HUES48 (cell line): ENCODE results near the gene LHPP.

Source experiments
- H3K27ac ChIP-seq: one replicate; pipeline ENCODE4 v1.7.0; 2013; ENCODE audit warnings: low read depth, low read length, inconsistent platforms
- H3K27me3 ChIP-seq: 2 replicates; pipeline ENCODE4 v1.6.1; 2013; ENCODE audit warnings: mild to moderate bottlenecking, low read length; ENCODE audit not compliant: control insufficient read depth, insufficient read depth
- H3K36me3 ChIP-seq: 2 replicates; pipeline ENCODE4 v1.6.1; 2013; ENCODE audit warnings: low read length; ENCODE audit not compliant: control insufficient read depth, insufficient read depth
- H3K4me1 ChIP-seq: 2 replicates; pipeline ENCODE4 v1.6.1; 2013; ENCODE audit warnings: mild to moderate bottlenecking, low read length; ENCODE audit not compliant: control insufficient read depth, insufficient read depth
- H3K4me3 ChIP-seq: 2 replicates; pipeline ENCODE4 v1.5.1; 2013; ENCODE audit warnings: mild to moderate bottlenecking, low read depth, low read length
- H3K9ac ChIP-seq: 2 replicates; pipeline ENCODE4 v1.6.1; 2013; ENCODE audit warnings: mild to moderate bottlenecking, low read depth, low read length, moderate library complexity
- H3K9me3 ChIP-seq: 2 replicates; pipeline ENCODE4 v1.6.1; 2013; ENCODE audit warnings: low read length; ENCODE audit not compliant: control insufficient read depth, insufficient read depth

The LHPP gene

DNA sequence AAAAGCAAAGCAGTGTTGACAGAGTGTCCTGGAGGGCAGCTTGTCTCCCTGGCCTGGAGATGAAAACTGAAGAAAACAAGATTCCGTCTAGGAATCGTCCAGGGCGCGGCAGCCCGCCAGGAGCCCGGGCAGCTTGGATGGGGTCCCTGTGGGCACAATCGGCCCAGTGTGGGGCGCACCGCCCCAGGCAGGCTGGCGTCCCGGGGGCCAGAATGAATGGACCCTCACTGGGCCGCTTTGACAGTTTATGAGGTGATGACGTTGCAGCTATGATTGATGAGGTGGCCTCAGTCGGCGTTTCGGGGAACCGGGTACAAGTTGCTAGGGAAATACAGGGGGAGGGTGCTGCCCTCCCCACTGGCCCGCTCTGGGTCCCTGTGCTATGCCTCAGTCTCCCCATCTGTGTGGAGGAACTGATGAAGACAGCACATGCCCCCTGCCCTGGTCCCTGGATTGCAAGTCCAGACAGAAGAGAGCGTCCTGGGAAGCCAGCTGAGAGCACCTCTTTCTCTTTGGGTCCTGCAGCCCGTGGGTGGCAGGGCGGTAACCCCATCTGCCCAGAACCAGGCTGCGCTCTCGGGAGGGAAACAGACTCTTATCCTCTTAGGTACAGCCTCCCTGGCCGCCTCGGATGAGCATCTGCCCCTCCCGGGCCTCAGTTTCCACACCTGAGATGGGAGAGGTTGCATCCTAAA is 131.3 kb downstream of the LHPP start:
- H3K27ac ChIP-seq: no peak overlapping the region
- no peaks in the 10 kb centered on the region for H3K36me3 ChIP-seq
- no peaks in the 10 kb centered on the region for H3K4me1 ChIP-seq
- no peaks in the 10 kb centered on the region for H3K27me3 ChIP-seq
- no peak overlapping the region for H3K4me3 ChIP-seq
- no peak overlapping the region for H3K9ac ChIP-seq
- no peaks in the 10 kb centered on the region for H3K9me3 ChIP-seq

DNA sequence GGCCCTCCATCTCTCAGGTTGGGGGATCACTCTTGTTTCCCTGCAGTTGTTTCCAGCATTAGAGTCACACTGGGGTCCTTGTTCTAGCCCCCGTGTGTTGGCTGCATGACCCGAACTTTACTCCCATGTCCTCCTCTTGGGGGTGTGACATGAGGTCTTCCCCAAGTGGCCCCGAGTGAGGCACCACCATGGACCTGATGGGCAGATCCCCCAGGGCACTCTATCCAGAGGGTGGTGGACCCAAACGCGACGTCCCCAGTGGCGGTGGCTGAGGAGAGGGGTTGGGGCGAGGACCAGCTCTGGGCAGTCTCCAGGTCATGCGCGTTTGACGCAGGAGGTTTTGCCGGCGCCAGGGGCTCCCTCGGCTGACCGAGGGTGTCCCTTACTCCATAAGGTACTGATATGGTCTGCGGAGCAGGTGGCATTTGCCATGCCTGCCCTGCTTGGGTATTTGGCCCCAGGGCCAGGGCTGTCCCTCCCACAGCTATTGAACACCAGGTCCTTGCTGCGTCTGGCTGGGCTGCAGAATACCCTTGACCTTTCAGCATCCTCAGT is 131.9 kb downstream of the LHPP start:
- Histone ChIP-seq H3K27ac (no peak overlapping the region), H3K4me1 (no peaks in the 10 kb centered on the region), H3K4me3 (no peak overlapping the region), H3K27me3 (no peaks in the 10 kb centered on the region), H3K9me3 (no peaks in the 10 kb centered on the region), H3K9ac (no peak overlapping the region), H3K36me3 (no peaks in the 10 kb centered on the region)

DNA sequence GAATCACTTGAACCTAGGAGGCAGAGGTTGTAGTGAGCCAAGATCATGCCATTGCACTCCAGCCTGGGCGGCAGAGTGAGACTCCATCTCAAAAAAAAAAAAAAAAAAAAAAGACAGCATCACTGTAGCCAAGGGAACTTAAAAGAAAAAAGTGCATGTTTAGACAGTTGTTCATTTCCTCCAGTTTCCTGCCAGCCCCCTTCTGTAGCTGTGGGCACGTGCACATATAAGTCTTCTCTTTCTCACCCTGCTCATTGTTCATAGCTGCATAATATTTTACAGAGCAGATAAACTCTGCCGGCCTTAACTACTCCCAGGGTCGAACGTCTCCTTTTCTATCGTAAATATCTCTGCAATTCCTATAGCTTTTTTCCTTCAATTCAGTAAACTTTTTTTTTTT is 132.6 kb downstream of the LHPP start:
- no peaks in the 10 kb centered on the region for H3K27me3 ChIP-seq
- no peaks in the 10 kb centered on the region for H3K36me3 ChIP-seq
- no peaks in the 10 kb centered on the region for H3K4me1 ChIP-seq
- no peak overlapping the region for H3K4me3 ChIP-seq
- no peaks in the 10 kb centered on the region for H3K9me3 ChIP-seq
- no peak overlapping the region for H3K27ac ChIP-seq
- H3K9ac ChIP-seq: no peak overlapping the region

DNA sequence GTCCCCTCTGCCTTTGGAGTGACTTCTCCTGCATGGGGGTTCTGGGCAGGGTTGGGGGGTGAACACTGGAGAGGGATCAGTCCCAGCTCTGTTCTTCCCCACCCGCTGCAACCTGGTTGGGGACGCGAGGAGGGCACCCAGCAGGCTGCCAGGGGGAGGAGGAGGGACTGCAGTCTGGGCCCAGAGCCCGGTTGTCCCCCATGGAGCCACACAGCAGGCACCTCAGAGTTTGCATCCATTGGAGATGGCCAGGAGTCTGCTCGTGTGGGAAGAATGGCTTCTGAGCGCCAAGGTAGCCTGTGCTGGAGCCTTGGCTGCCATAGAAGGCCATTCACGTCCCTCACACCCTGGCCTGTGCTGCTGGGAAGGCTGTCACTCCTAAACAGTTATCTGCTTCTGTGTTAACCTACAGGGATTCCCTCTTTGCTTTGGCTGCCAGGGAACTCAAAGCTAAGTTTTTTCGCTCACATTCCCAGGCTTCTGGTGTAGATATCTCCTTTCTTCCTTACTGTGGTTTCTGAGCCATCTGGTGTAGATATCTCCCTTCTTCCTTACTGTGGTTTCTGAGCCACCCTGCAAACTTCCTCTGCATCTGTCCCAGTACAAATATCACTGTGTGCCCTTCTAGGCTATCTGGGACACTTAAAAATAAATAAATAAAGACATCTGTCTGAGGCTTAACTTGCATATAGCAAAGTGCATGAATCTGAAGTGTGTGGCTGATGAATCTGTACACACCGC is 133.7 kb downstream of the LHPP start:
- H3K27ac ChIP-seq: no peak overlapping the region

DNA sequence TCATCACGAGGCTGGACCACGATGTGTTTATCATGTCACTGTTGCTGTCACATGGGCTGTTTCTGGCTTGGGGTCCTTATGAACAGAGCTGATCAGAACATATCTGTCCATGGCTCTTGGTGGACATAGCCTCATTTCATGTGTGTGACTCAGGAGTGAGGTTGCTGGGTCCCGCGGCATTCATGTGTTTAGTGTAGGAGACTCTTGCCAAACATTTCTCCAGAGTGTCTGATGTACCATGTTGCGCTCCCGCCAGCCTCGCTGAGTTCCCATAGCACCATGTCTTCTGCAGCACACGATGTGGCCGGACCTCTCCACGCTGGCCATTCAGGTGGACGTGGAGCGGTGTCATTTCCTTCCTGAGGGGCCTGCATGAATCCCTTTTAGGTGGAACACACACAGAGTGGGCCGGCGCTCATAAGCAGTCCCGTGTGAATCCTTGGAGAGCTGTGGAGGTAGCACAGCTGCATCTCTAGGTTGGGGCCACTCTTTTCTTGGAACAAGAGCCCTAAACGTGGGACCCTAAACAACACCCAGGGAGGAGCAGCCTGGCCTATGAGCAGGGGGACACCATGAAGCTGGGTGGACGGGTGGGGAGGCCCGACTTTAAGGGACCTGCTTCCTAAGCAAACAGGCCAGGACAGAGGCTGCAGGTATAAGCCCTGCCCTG is 134.6 kb downstream of the LHPP start:
- H3K27ac ChIP-seq: no peak overlapping the region

More for the DNA sequence above, 133.7 kb downstream of the LHPP start:
- Histone ChIP-seq H3K4me1 (no peaks in the 10 kb centered on the region), H3K9me3 (no peaks in the 10 kb centered on the region), H3K9ac (no peak overlapping the region), H3K36me3 (no peaks in the 10 kb centered on the region), H3K27me3 (no peaks in the 10 kb centered on the region), H3K4me3 (no peak overlapping the region)

DNA sequence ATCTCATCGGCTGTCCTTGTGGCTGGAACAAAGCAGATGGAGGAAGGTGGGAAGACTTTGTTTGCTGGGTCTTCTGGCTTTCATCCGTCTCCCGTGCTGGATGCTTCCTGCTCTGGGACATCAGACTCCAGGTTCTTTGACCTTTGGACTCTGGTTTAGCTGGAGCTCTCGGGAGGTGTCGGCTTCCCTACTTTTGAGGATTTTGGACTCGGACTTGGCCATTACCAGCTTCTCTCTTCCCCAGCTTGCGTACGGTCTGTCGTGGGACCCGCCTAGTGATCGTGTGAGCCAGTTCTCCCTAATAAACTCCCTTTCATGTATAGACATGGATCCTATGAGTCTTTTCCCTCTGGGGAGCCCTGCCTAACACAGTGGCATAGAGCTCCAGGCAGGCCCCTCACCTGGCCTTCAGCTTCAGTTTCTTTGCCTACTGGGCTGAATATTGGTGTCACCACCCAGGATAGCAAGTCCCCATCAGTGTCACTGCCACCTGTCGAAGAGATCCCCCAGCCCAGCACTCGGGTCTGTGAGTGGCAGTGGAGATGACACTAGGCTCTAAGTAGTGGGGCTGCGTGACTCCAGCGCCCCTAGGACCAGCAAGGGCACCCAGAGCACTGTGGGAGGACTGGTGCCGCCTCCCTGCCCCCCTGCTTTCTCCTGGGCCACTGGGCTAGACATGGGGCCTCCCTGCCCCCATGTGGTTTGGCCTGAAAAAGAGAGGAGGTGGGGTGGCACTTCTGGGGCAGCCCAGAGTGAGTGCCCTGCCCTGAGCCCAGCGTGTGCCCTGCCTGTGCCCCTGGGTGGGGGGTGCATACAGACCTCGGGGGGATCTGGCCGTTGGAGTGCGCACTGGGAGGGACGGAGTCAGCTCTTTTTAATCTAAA is 135.6 kb downstream of the LHPP start:
- H3K27me3 ChIP-seq: no peaks in the 10 kb centered on the region
- H3K4me1 ChIP-seq: no peaks in the 10 kb centered on the region
- no peaks in the 10 kb centered on the region for H3K36me3 ChIP-seq
- H3K9me3 ChIP-seq: no peaks in the 10 kb centered on the region
- H3K27ac ChIP-seq: no peak overlapping the region
- H3K9ac ChIP-seq: no peak overlapping the region
- H3K4me3 ChIP-seq: no peak overlapping the region

More for the DNA sequence above, 134.6 kb downstream of the LHPP start:
- no peaks in the 10 kb centered on the region for H3K9me3 ChIP-seq
- no peak overlapping the region for H3K9ac ChIP-seq
- H3K4me1 ChIP-seq: no peaks in the 10 kb centered on the region
- H3K27me3 ChIP-seq: no peaks in the 10 kb centered on the region
- no peak overlapping the region for H3K4me3 ChIP-seq
- H3K36me3 ChIP-seq: no peaks in the 10 kb centered on the region

DNA sequence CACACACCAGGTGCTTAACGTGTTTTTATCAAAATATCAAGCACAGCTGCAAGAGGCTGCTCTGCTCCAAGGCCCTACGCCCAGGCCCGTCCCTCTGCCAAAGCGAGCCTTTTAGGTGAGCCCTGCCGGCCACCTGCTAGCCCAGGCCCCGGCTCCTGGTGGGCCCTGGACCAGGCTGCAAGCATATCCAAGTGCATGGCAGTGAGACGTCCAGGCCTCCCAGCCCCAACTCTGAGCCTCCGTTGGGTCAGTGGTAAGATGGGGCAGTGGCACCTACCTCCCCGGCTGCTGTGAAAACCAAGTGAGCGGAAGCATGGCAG is 136.2 kb downstream of the LHPP start:
- Histone ChIP-seq H3K9me3 (no peaks in the 10 kb centered on the region), H3K27ac (no peak overlapping the region), H3K4me1 (no peaks in the 10 kb centered on the region), H3K36me3 (no peaks in the 10 kb centered on the region), H3K27me3 (no peaks in the 10 kb centered on the region), H3K9ac (no peak overlapping the region), H3K4me3 (no peak overlapping the region)

DNA sequence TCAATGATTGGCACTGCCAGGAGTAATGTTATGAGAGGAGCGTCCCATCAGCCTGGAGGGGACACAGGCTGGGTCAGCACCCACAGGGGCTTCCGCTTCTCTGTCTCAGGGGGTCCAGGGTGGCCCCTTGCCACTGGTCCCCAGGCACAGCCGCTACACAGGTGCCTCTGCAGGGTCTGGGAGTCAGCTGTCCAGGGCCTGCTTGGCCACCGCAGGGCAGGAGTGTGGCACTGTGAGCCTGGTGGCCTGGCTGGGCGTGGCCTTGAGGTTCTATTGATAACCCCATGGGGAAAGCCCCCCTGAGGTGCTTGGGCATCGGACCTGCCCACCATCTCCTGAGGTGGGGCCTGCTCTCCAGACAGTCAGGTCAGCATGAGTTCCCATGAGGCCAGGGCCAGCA is 136.6 kb downstream of the LHPP start:
- H3K27ac ChIP-seq: no peak overlapping the region
- H3K27me3 ChIP-seq: no peaks in the 10 kb centered on the region

DNA sequence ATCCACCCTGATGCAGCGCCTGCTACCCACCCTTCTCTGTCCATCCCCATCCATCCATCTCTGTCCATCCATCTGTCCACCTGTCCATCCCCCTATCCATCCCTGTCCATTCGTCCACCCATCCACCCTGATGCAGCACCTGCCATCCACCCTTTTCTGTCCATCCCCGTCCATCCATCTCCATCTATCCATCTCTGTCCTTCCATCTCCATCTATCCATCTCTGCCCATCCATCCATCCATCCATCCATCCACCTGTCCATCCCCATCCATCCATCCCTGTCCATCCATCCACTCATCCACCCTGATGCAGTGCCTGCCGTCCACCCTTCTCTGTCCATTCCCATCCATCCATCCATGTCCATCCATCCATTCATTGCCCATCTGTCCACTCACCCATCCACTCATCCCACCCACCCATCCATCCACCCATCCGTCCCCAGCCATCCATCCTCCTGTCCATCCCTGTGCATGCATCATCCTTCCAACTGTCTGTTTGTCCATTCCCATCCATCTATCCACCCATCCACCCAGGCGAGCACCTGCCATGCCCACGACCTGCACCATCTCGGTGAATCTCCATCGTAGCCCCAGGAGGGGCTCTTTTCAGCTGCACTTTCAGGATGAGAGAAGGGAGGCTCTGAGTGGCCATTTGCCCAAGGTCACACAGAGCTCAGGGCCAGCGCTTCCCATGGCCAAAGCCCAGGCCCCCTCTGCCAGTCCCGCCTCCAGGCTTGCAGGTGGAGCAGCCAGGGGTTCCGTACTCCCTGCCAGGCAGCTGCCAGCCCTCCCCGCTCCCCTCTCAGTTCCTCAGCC is 137.4 kb downstream of the LHPP start:
- H3K27me3 ChIP-seq: no peaks in the 10 kb centered on the region
- no peak overlapping the region for H3K9ac ChIP-seq
- H3K36me3 ChIP-seq: no peaks in the 10 kb centered on the region
- H3K27ac ChIP-seq: no peak overlapping the region
- no peaks in the 10 kb centered on the region for H3K4me1 ChIP-seq
- H3K4me3 ChIP-seq: no peak overlapping the region
- no peaks in the 10 kb centered on the region for H3K9me3 ChIP-seq

More for the DNA sequence above, 136.6 kb downstream of the LHPP start:
- H3K4me1 ChIP-seq: no peaks in the 10 kb centered on the region
- H3K36me3 ChIP-seq: no peaks in the 10 kb centered on the region
- H3K4me3 ChIP-seq: no peak overlapping the region
- H3K9ac ChIP-seq: no peak overlapping the region
- no peaks in the 10 kb centered on the region for H3K9me3 ChIP-seq

DNA sequence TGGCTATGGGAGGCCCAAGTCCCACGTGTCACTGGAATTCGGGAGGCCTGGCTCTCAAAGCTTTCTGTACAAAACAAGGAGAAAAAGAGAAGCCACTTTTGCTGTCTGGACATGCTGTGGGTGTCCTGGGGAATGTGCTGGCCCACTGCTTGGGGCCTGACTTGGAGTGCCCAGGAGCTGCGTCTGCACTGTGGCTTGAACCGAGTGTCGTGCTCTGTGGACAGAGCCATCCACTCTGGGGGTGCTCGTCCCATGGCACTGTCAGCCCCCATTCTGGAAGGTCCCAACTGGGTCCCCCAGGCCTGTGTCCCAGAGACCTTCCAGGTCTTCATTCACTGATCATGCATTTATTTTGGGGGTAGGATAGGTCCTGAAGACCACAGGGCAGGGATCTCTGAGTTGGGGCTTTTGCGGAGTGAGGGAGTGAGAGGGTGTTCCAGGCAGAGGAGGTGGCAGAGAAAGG is 138.0 kb downstream of the LHPP start:
- H3K36me3 ChIP-seq: no peaks in the 10 kb centered on the region
- H3K4me1 ChIP-seq: no peaks in the 10 kb centered on the region
- H3K9me3 ChIP-seq: no peaks in the 10 kb centered on the region
- H3K27me3 ChIP-seq: no peaks in the 10 kb centered on the region
- H3K27ac ChIP-seq: no peak overlapping the region
- H3K4me3 ChIP-seq: no peak overlapping the region
- H3K9ac ChIP-seq: no peak overlapping the region
